Ishikawa (cell line): ENCODE data around the gene GBP7.

Source experiments
- CEBPB ChIP-seq: IDR thresholded peaks from 2 replicates; pipeline ENCODE4 v1.6.1; 2012
- CREB1 ChIP-seq: IDR thresholded peaks from 2 replicates; pipeline ENCODE4 v1.6.1; 2012; ENCODE audit warnings: low read depth
- EGR1 ChIP-seq: IDR thresholded peaks from 2 replicates; pipeline ENCODE4 v1.6.1; 2012
- EP300 ChIP-seq: IDR thresholded peaks from 2 replicates; pipeline ENCODE4 v1.6.1; 2012; ENCODE audit warnings: borderline replicate concordance
- FOXM1 ChIP-seq: IDR thresholded peaks from 2 replicates; pipeline ENCODE4 v1.6.1; 2012; ENCODE audit warnings: low read depth, borderline replicate concordance
- MAX ChIP-seq: IDR thresholded peaks from 2 replicates; pipeline ENCODE4 v1.6.1; 2012
- NFIC ChIP-seq: IDR thresholded peaks from 2 replicates; pipeline ENCODE4 v1.6.1; 2012
- RAD21 ChIP-seq: IDR thresholded peaks from 2 replicates; pipeline ENCODE4 v1.6.1; 2012; ENCODE audit warnings: low read depth
- TAF1 ChIP-seq: IDR thresholded peaks from 2 replicates; pipeline ENCODE4 v1.6.1; 2012; ENCODE audit warnings: low read depth, mild to moderate bottlenecking
- TCF12 ChIP-seq: IDR thresholded peaks from 2 replicates; pipeline ENCODE4 v1.6.1; 2012; ENCODE audit warnings: low read depth
- TEAD4 ChIP-seq: IDR thresholded peaks from 2 replicates; pipeline ENCODE4 v1.6.1; 2012
- YY1 ChIP-seq: IDR thresholded peaks from 2 replicates; pipeline ENCODE4 v1.6.1; 2012; ENCODE audit warnings: low read depth
- ZBTB7A ChIP-seq: IDR thresholded peaks from 2 replicates; pipeline ENCODE4 v1.6.1; 2012; ENCODE audit warnings: low read depth
- TF ChIP-seq, protein P1 (sequence below): IDR thresholded peaks from 2 replicates; pipeline ENCODE4 v1.6.1; 2012; ENCODE audit warnings: low read depth, mild to moderate bottlenecking
- TF ChIP-seq, protein P2 (sequence below): IDR thresholded peaks from 2 replicates; pipeline ENCODE4 v1.6.1; 2012

Gene GBP7

GRCh38 chr1:89143484-89143883 is 32.3 kb downstream of the GBP7 start:
- no peak for TF ChIP-seq YY1
- TF ChIP-seq RAD21, result no peak
- TF ChIP-seq CEBPB, result no peak
- no peak for TF ChIP-seq TCF12
- TF ChIP-seq EP300, result no peak
- TF ChIP-seq NFIC, result no peak
- TF ChIP-seq TEAD4, result no peak
- TF ChIP-seq, protein P1, sequence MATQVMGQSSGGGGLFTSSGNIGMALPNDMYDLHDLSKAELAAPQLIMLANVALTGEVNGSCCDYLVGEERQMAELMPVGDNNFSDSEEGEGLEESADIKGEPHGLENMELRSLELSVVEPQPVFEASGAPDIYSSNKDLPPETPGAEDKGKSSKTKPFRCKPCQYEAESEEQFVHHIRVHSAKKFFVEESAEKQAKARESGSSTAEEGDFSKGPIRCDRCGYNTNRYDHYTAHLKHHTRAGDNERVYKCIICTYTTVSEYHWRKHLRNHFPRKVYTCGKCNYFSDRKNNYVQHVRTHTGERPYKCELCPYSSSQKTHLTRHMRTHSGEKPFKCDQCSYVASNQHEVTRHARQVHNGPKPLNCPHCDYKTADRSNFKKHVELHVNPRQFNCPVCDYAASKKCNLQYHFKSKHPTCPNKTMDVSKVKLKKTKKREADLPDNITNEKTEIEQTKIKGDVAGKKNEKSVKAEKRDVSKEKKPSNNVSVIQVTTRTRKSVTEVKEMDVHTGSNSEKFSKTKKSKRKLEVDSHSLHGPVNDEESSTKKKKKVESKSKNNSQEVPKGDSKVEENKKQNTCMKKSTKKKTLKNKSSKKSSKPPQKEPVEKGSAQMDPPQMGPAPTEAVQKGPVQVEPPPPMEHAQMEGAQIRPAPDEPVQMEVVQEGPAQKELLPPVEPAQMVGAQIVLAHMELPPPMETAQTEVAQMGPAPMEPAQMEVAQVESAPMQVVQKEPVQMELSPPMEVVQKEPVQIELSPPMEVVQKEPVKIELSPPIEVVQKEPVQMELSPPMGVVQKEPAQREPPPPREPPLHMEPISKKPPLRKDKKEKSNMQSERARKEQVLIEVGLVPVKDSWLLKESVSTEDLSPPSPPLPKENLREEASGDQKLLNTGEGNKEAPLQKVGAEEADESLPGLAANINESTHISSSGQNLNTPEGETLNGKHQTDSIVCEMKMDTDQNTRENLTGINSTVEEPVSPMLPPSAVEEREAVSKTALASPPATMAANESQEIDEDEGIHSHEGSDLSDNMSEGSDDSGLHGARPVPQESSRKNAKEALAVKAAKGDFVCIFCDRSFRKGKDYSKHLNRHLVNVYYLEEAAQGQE, result no peak
- TF ChIP-seq EGR1, result no peak
- no peak for TF ChIP-seq TAF1
- TF ChIP-seq, protein P2, sequence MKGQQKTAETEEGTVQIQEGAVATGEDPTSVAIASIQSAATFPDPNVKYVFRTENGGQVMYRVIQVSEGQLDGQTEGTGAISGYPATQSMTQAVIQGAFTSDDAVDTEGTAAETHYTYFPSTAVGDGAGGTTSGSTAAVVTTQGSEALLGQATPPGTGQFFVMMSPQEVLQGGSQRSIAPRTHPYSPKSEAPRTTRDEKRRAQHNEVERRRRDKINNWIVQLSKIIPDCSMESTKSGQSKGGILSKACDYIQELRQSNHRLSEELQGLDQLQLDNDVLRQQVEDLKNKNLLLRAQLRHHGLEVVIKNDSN, result no peak
- no peak for TF ChIP-seq FOXM1
- TF ChIP-seq ZBTB7A, result no peak
- TF ChIP-seq MAX, result no peak
- no peak for TF ChIP-seq CREB1

GRCh38 chr1:89142160-89142559 is 33.6 kb downstream of the GBP7 start:
- TF ChIP-seq TCF12 (no peak), EP300 (no peak), NFIC (no peak), CEBPB (no peak), FOXM1 (no peak)
- TF ChIP-seq, protein P2, result no peak

DNA sequence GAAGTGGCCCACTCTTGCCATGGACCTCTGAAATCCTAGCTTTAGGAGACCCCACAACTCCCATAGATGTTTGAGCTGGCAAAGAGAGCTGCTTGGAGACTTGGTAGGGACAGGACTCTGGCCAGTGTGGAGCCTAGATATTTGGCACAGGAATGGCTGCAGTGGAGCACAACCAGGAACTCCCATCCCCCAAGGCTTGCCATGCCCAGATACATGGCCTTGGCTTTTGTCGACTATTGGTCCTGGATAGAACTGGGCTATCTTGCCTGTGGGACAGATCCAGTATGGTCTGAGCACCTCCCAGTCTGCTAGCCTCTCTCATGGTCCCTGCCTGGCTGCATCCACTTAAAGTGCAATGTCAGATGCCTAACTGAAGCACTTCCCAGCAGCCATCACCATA is 42.1 kb downstream of the GBP7 start:
- no peak for TF ChIP-seq MAX
- no peak for TF ChIP-seq CREB1
- no peak for TF ChIP-seq TCF12
- no peak for TF ChIP-seq RAD21
- no peak for TF ChIP-seq EP300
- no peak for TF ChIP-seq YY1
- no peak for TF ChIP-seq FOXM1
- no peak for TF ChIP-seq TAF1
- TF ChIP-seq EGR1, result no peak
- TF ChIP-seq, protein P1, result no peak
- no peak for TF ChIP-seq TEAD4
- no peak for TF ChIP-seq NFIC
- no peak for TF ChIP-seq CEBPB
- TF ChIP-seq, protein P2, result no peak
- no peak for TF ChIP-seq ZBTB7A

DNA sequence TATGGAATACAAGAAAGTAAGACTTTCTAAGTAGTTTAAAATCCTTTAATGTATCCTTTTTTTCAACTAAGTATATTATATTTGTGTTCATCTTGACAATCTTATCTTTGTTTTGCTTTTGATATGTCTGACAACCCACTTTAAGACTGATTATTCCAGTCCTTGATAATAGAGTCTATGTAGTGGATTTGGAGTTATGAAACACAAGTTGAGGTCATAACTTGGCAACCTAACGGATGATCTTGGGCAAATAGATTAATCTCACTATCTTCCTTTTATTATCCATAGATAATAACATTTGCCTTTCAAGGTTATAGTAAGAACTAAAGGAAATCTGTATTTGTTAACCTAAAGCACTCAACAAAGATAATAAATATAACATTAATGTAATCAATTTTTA is 45.1 kb downstream of the GBP7 start:
- TF ChIP-seq, protein P2, result no peak
- TF ChIP-seq ZBTB7A (no peak), TEAD4 (no peak), NFIC (no peak), CEBPB (no peak), CREB1 (no peak), TAF1 (no peak), YY1 (no peak), RAD21 (no peak)

DNA sequence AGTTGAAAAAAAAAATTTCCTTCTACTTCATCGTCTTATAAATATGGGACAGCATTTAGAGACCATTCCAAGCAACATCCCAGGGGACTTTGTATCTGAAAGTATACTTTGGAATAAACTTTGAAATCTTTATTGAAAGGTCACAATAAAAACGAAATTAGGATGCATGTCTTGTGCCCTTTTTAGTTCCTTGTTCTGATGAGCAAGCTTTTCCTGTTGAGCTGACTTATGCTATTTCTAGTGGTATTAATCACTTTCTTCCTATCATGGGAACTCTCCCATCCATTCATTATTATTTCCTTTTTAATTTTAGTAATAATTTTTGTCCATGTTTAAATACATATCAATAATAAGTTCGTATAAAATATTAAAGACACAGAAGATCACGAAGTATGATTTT is 45.9 kb downstream of the GBP7 start:
- TF ChIP-seq YY1 (no peak), EGR1 (no peak), RAD21 (no peak), EP300 (no peak), TEAD4 (no peak), TCF12 (no peak), NFIC (no peak), FOXM1 (no peak), CEBPB (no peak), MAX (no peak), CREB1 (no peak)
- TF ChIP-seq, protein P1, result no peak
- TF ChIP-seq, protein P2, result no peak
